Gastrocnemius medialis (tissue), 4 donors: ENCODE results near the gene HOXB6. TPM values are rescaled to one million over a fixed set of nuclear protein-coding genes. Genes with fewer than 3 reads are reported as not detected.
A peak's percentile ranks its signal among the peaks of the same experiment; 100 is the strongest.

Experiments
- ATAC-seq, 2 donors: fragments of 150-250 bp; one replicate each; pipeline ENCODE4 v1.9.1; 2016
- DNase-seq, 2 donors: peaks; one replicate each; pipeline ENCODE4 v3.0.0-alpha.2; 2019
- H3K27ac ChIP-seq, 4 donors: fragments of 200-600 bp; sonication (generic); 1 replicate in 1 of 4; 2 replicates in 3 of 4; pipeline ENCODE4 v1.5.1; 2016 to 2018; ENCODE audit warnings: mild to moderate bottlenecking in 2 of 4, moderate library complexity in 1 of 4
- H3K27me3 ChIP-seq, 3 donors: fragments of 200-600 bp; sonication (generic) in 2 of 3; 1 replicate in 1 of 3; 2 replicates in 2 of 3; pipeline versions ENCODE4 v1.5.1 to v1.6.0; 2016 to 2019; ENCODE audit warnings: mild to moderate bottlenecking in 1 of 3, moderate library complexity in 1 of 3
- H3K36me3 ChIP-seq, 2 donors: fragments of 200-600 bp; sonication (generic) in 1 of 2; one replicate each; pipeline ENCODE4 v1.5.1; 2017 to 2018
- H3K4me1 ChIP-seq, 2 donors: fragments of 200-600 bp; sonication (generic) in 1 of 2; one replicate each; pipeline ENCODE4 v1.5.1; 2016 to 2017; ENCODE audit warnings: mild to moderate bottlenecking in 2 of 2
- H3K4me3 ChIP-seq, 4 donors: fragments of 200-600 bp; sonication (generic) in 3 of 4; 1 replicate in 1 of 4; 2 replicates in 3 of 4; pipeline ENCODE4 v1.5.1; 2016 to 2019; ENCODE audit warnings: mild to moderate bottlenecking in 2 of 4
- H3K9me3 ChIP-seq, 3 donors: fragments of 200-600 bp; sonication (generic) in 2 of 3; 1 replicate in 1 of 3; 2 replicates in 2 of 3; pipeline ENCODE4 v1.5.1; 2016 to 2019
- CTCF ChIP-seq, 5 experiments: fragments of 450-650 bp in 3 of 5; fragments of 200-600 bp in 2 of 5; sonication (generic) in 2 of 5; IDR thresholded peaks in 4 of 5; conservative IDR thresholded peaks in 1 of 5; 1 replicate in 4 of 5; 2 replicates in 1 of 5; pipeline ENCODE4 v1.5.1; 2016 to 2019; ENCODE audit warnings: antibody characterized with exemption in 5 of 5, mild to moderate bottlenecking in 3 of 5, moderate library complexity in 3 of 5
- POLR2A ChIP-seq, 2 donors: fragments of 450-650 bp; IDR thresholded peaks; one replicate each; pipeline ENCODE4 v1.6.1; 2017; ENCODE audit warnings: antibody characterized with exemption in 2 of 2, mild to moderate bottlenecking in 2 of 2, moderate library complexity in 2 of 2
- in situ Hi-C, 4 donors: fragments of 200-750 bp; cut with MboI; loops; one replicate each; pipeline versions ENCODE4 v1.15.0 to v1.8.0; 2017; ENCODE audit warnings: low sequenced_read_pairs in 4 of 4
- intact Hi-C: fragments of 100-400 bp; cut with DNase I; formaldehyde crosslinking; loops from one replicate; pipeline ENCODE4 v1.15.1; 2023; ENCODE audit warnings: low total_unique reads
- total RNA-seq, 4 donors: library from RNA; depleted of rRNA; stranded (reverse); fragments of >200 nt; gene quantifications; one replicate each; pipeline versions ENCODE4 v1.1.0 to v1.2.3, GENCODE V29; 2016

The HOXB6 gene
- total RNA-seq, 4 donors from 2014 or later = 0.55 to 3.0 (median 1.3) TPM

- Histone ChIP-seq H3K4me3 (no peak overlapping the region), H3K4me1 (peaks cover 0 to 12% of the 10 kb centered on the region in 2 donors), H3K9me3 (no peaks in the 10 kb centered on the region), H3K36me3 (no peaks in the 10 kb centered on the region), H3K27ac (peak overlapping the region in 3 of 4 donors; percentile 56 to 78 (median 57)), H3K27me3 (peaks cover 21 to 32% (median 29%) of the 10 kb centered on the region in 3 donors)
- TF ChIP-seq POLR2A (IDR thresholded peaks at IDR 0.05) (no peak), CTCF (IDR thresholded peaks at IDR 0.05 in 4 of 5, conservative IDR thresholded peaks at IDR 0.05 in 1 of 5) (no peak)
- intact Hi-C loops = no loop called here
- DNase-seq = no peak
- no peak for ATAC-seq
- in situ Hi-C loops = no loop called here
These were observed 37.6 kb downstream of the HOXB6 start for GRCh38 chr17:48567209-48567608.

GRCh38 chr17:48566717-48567116 lies 38.1 kb downstream of the HOXB6 start:
- peak overlapping the region in 3 of 4 donors; percentile 56 to 78 (median 57) for H3K27ac ChIP-seq
- TF ChIP-seq CTCF (IDR thresholded peaks at IDR 0.05 in 4 of 5, conservative IDR thresholded peaks at IDR 0.05 in 1 of 5) = no peak
- TF ChIP-seq POLR2A (IDR thresholded peaks at IDR 0.05) = no peak
- H3K27me3 ChIP-seq = peaks cover 21 to 29% (median 29%) of the 10 kb centered on the region in 3 donors
- intact Hi-C loops = no loop called here
- no peak overlapping the region for H3K4me3 ChIP-seq
- in situ Hi-C loops = no loop called here
- H3K4me1 ChIP-seq = peaks cover 0 to 7% of the 10 kb centered on the region in 2 donors
- no peaks in the 10 kb centered on the region for H3K9me3 ChIP-seq
- ATAC-seq (no peak), DNase-seq (no peak)
- no peaks in the 10 kb centered on the region for H3K36me3 ChIP-seq

GRCh38 chr17:48565925-48566710 lies 38.7 kb downstream of the HOXB6 start:
- ATAC-seq (no peak), DNase-seq (no peak)
- Histone ChIP-seq H3K36me3 (no peaks in the 10 kb centered on the region), H3K27me3 (peaks cover 21 to 29% (median 24%) of the 10 kb centered on the region in 3 donors), H3K27ac (peak overlapping the region in 3 of 4 donors; percentile 56 to 78 (median 57)), H3K4me1 (peaks cover 0 to 6% of the 10 kb centered on the region in 2 donors), H3K4me3 (no peak overlapping the region), H3K9me3 (no peaks in the 10 kb centered on the region)
- intact Hi-C loops (no loop called here), in situ Hi-C loops (no loop called here)
- TF ChIP-seq POLR2A (IDR thresholded peaks at IDR 0.05) = no peak
- TF ChIP-seq CTCF (IDR thresholded peaks at IDR 0.05 in 4 of 5, conservative IDR thresholded peaks at IDR 0.05 in 1 of 5) = no peak

- Histone ChIP-seq H3K27ac (peak overlapping the region; percentile 4 to 67 (median 43)), H3K36me3 (no peaks in the 10 kb centered on the region), H3K4me1 (peaks cover 0 to 6% of the 10 kb centered on the region in 2 donors), H3K27me3 (peaks cover 21% of the 10 kb centered on the region in 3 donors), H3K4me3 (peak overlapping the region in 1 of 4 donors; percentile 53), H3K9me3 (no peaks in the 10 kb centered on the region)
- in situ Hi-C loops (no loop called here), intact Hi-C loops (no loop called here)
- TF ChIP-seq POLR2A (IDR thresholded peaks at IDR 0.05) = no peak
- TF ChIP-seq CTCF (IDR thresholded peaks at IDR 0.05 in 4 of 5, conservative IDR thresholded peaks at IDR 0.05 in 1 of 5) = no peak
- ATAC-seq (no peak), DNase-seq (no peak)
These were observed 39.7 kb downstream of the HOXB6 start for GRCh38 chr17:48565022-48565554.
